Choroid plexus epithelial cell (primary cell): ENCODE measurements around the gene MAEA.

Experiments
- DNase-seq: peaks from one replicate; pipeline ENCODE4 v3.0.0-alpha.2; 2010; ENCODE audit warnings: low read depth
- H3K4me3 ChIP-seq: 2 replicates; pipeline ENCODE4 v1.5.1; 2011; ENCODE audit warnings: low read depth, mild to moderate bottlenecking, control low read depth, low read length, moderate library complexity
- CTCF ChIP-seq: conservative IDR thresholded peaks from 2 replicates; pipeline ENCODE4 v1.5.1; 2011; ENCODE audit warnings: low read depth, mild to moderate bottlenecking, control low read depth, inconsistent platforms, low read length, moderate library complexity

MAEA gene

GRCh38 chr4:1305261-1305711 is 15.6 kb downstream of the MAEA start:
- H3K4me3 ChIP-seq, result no peak overlapping the region
- TF ChIP-seq CTCF, result no peak
- no peak for DNase-seq

- no peak for TF ChIP-seq CTCF
- H3K4me3 ChIP-seq, result no peak overlapping the region
- no peak for DNase-seq
These were observed 16.2 kb downstream of the MAEA start for GRCh38 chr4:1305781-1306455.

GRCh38 chr4:1307951-1308735 is 18.5 kb downstream of the MAEA start:
- DNase-seq, result no peak
- H3K4me3 ChIP-seq, result no peak overlapping the region
- no peak for TF ChIP-seq CTCF

GRCh38 chr4:1309261-1310010 is 19.7 kb downstream of the MAEA start:
- DNase-seq, result peak; percentile 98
- no peak for TF ChIP-seq CTCF
- peak overlapping the region; percentile 61 for H3K4me3 ChIP-seq

GRCh38 chr4:1310031-1310795 is 20.5 kb downstream of the MAEA start:
- H3K4me3 ChIP-seq, result peak overlapping the region; percentile 61
- TF ChIP-seq CTCF, result no peak
- DNase-seq, result peak; percentile 17

- DNase-seq, result no peak
- TF ChIP-seq CTCF, result no peak
- no peak overlapping the region for H3K4me3 ChIP-seq
These were observed 21.3 kb downstream of the MAEA start for GRCh38 chr4:1310796-1311631.
